AG09309 (cell line): ENCODE data around the gene GADL1.

Experiments
- DNase-seq: peaks from one replicate; pipeline ENCODE4 v3.0.0-alpha.2; 2010; ENCODE audit warnings: low read depth
- H3K4me3 ChIP-seq: 2 replicates; pipeline ENCODE4 v1.5.1; 2011; ENCODE audit warnings: mild to moderate bottlenecking, low read depth, low read length, moderate library complexity; ENCODE audit not compliant: control insufficient read depth
- CTCF ChIP-seq: IDR thresholded peaks from 2 replicates; pipeline ENCODE4 v1.5.1; 2011; ENCODE audit warnings: mild to moderate bottlenecking, low read depth, low read length, inconsistent platforms; ENCODE audit not compliant: insufficient read depth, control insufficient read depth; ENCODE audit errors: missing control alignments

The GADL1 gene

DNA sequence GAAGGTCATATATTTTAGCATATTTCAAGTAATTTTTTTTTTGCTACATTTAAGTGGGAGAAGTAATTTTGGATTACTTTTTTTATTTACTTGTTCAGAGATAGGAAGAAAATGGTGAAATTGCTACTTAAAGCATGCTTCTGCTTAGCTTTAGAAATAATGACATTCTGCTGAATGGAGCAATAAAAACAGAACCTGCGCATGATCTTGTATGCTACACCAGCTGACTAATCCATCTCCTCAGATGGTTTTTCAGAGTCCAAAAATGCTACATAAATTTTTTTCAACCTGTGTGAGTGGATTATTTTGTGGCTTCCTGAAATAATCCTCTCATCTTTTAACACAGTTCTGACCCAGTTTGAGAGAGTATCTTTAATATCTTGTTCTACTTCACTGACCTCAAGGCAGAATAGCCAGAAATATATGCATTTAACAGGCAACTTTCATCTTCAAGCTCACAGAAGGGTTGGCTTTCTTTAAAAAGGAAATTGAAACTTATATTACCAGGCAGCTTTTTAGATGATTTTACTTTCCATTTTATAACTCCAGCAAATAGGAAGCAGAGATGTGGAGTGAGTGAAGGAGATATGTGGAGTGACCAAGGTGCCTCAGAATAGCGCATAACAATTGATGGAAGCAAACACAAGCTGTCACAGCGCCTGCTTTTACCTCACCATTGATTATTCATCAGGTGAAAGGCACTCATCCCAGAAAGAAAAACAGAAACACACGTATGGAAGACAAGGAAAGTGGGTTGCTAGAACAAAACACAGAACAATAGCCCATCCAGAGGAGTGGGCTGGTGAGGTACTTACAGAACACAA is 151.5 kb downstream of the GADL1 start:
- H3K4me3 ChIP-seq, result no peak overlapping the region
- no peak for TF ChIP-seq CTCF
- no peak for DNase-seq

GRCh38 chr3:30741889-30742288 is 152.6 kb downstream of the GADL1 start:
- no peak for TF ChIP-seq CTCF
- no peak for DNase-seq
- H3K4me3 ChIP-seq, result no peak overlapping the region

- no peak overlapping the region for H3K4me3 ChIP-seq
- no peak for DNase-seq
- TF ChIP-seq CTCF, result no peak
Observed at GRCh38 chr3:30738605-30739004, 155.9 kb downstream of the GADL1 start.

DNA sequence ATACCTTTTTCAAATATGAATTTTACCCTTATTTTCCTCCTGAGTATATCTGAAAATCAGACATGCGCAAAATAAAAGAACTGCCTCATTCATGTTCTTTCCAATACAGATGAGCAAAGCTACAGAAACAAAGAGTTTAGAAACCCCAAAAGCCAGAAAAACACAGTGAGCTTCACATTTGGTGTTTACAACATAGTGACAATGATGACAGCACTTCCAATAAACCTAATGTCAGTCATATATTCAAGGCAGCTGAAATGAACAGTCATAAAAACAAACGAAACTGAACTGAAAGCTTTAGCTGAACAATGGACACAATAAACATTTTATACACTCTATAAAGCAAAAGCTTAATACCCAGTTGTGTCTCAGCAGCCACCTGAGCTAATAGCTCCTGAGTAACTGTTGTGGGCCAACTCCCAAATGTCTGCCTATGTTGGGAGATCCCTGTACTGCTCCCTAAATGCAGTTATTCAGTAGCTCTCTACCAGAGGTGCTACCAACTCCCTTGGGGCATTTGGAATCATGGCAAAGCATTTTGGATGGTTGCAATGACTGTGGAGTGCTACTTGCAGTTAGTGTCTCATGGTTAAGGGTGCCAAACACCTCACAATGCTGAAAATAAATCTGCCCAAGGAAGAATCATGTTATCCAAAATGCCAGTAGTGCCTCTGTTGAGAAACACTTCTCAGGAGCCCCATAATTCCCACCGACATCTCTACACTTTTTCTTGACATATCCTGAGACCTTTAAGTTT is 156.5 kb downstream of the GADL1 start:
- H3K4me3 ChIP-seq, result no peak overlapping the region
- TF ChIP-seq CTCF, result no peak
- no peak for DNase-seq

DNA sequence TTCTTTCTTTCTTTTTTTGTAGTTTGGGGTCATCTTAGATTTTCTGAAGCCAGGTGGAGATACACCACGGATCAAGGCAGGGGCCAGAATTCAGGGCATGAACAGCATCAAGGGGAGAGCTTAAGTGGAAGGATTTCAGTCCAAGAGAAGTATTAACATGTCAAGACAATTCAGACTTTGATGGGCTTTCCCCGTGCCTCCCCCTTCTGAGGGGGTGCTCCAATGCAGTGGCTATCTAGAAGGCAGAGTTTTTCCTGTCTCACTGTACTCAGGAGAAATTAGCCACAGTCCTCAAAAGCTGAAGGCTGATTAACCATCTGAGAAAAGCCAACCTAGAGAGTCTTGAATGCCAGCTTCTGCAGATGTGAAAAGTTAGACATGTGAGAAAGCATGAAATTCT is 160.8 kb downstream of the GADL1 start:
- no peak for TF ChIP-seq CTCF
- DNase-seq, result no peak
- H3K4me3 ChIP-seq, result no peak overlapping the region

- H3K4me3 ChIP-seq, result no peak overlapping the region
- DNase-seq, result no peak
- TF ChIP-seq CTCF, result no peak
Observed at GRCh38 chr3:30733209-30733608, 161.3 kb downstream of the GADL1 start.
